Aorta (tissue), 5 donors: ENCODE data around the gene HDAC3. TPM values are rescaled to one million over a fixed set of nuclear protein-coding genes. Genes with fewer than 3 reads are reported as not detected.

Experiments used
- ATAC-seq: fragments of 200-7000 bp; cut with Tn5 transposase; one replicate; pipeline ENCODE4 v1.9.1; 2022; ENCODE audit warnings: moderate library complexity; ENCODE audit not compliant: low FRiP score
- DNase-seq, 2 donors: peaks; one replicate each; pipeline ENCODE4 v3.0.0-alpha.2; 2020
- H3K27ac ChIP-seq, 2 donors: one replicate each; pipeline ENCODE4 v1.5.1; 2013; ENCODE audit warnings: low read length in 2 of 2, mild to moderate bottlenecking in 2 of 2, moderate library complexity in 2 of 2, control low read depth in 1 of 2, inconsistent platforms in 1 of 2, low read depth in 1 of 2
- H3K27me3 ChIP-seq, 2 donors: one replicate each; pipeline ENCODE4 v1.6.1; 2013; ENCODE audit warnings: control low read depth in 1 of 2, low read length in 1 of 2, mild to moderate bottlenecking in 1 of 2, moderate library complexity in 1 of 2; ENCODE audit not compliant: insufficient read depth in 2 of 2, control insufficient read depth in 1 of 2
- H3K36me3 ChIP-seq, 2 donors: one replicate each; pipeline ENCODE4 v1.6.1; 2013; ENCODE audit warnings: control low read depth in 1 of 2, low read length in 1 of 2, mild to moderate bottlenecking in 1 of 2; ENCODE audit not compliant: insufficient read depth in 2 of 2, control insufficient read depth in 1 of 2
- H3K4me1 ChIP-seq, 2 donors: one replicate each; pipeline ENCODE4 v1.6.1; 2013; ENCODE audit warnings: low read length in 2 of 2, control low read depth in 1 of 2, mild to moderate bottlenecking in 1 of 2, moderate library complexity in 1 of 2; ENCODE audit not compliant: insufficient read depth in 2 of 2, control insufficient read depth in 1 of 2
- H3K4me3 ChIP-seq, 2 donors: one replicate each; pipeline ENCODE4 v1.5.1; 2013; ENCODE audit warnings: low read length in 2 of 2, control low read depth in 1 of 2, mild to moderate bottlenecking in 1 of 2
- H3K9me3 ChIP-seq: one replicate; pipeline ENCODE4 v1.6.1; 2013; ENCODE audit warnings: mild to moderate bottlenecking, low read length; ENCODE audit not compliant: control insufficient read depth
- WGBS, 2 donors: extraction: QIAGEN DNeasy Blood & Tissue Kit; methylation state at CpG; one replicate each; pipeline ENCODE4 v1.1.7; 2013; 5-methylcytosine and 5-hydroxymethylcytosine counted together
- intact Hi-C, 2 donors: fragments of 100-400 bp; cut with DNase I; formaldehyde crosslinking; loops; one replicate each; pipeline versions ENCODE4 v1.14.2 to v1.15.0; 2022
- polyA plus RNA-seq, 2 donors: library from polyadenylated mRNA; stranded (reverse); fragments of 200-250 nt; gene quantifications; one replicate each; pipeline ENCODE4 v1.2.3, GENCODE V29; 2013
- total RNA-seq, 2 donors: library from RNA; stranded (reverse); fragmentation: NEBNext Ultra II Directional; extraction: Animal tissue kit (Norgen Biotek cat#: 25700); gene quantifications; one replicate each; pipeline ENCODE4 v1.2.1, GENCODE V29; 2021
- donor health status: healthy with polysubstance abuse.
- donor health status: Bipolar disorder and iron deficiency.
- donor health status: DM: no; HTN: no; CAD: no.
- donor health status: DM: no; HTN: no; CAD: no.
- donor health status: DM: yes; HTN: yes; CAD: no.

HDAC3 gene
- total and polyA plus RNA-seq, 4 donors, result 21.3 to 86.8 (median 53.4) TPM

GRCh38 chr5:141664733-141665461, 28.2 kb upstream of the HDAC3 start:
- H3K36me3 ChIP-seq, result no peaks in the 10 kb centered on the region
- WGBS, 2 donors, result 35 to 38% methylated on average over 13 of the region's 13 CpGs
- DNase-seq (peak; percentile 84 to 92), ATAC-seq (peak; percentile 86)
- H3K27me3 ChIP-seq, result no peaks in the 10 kb centered on the region
- no peak overlapping the region for H3K4me3 ChIP-seq
- H3K27ac ChIP-seq, result no peak overlapping the region
- H3K4me1 ChIP-seq, result no peaks in the 10 kb centered on the region
- no peaks in the 10 kb centered on the region for H3K9me3 ChIP-seq
- intact Hi-C loops, result no loop called here

DNA sequence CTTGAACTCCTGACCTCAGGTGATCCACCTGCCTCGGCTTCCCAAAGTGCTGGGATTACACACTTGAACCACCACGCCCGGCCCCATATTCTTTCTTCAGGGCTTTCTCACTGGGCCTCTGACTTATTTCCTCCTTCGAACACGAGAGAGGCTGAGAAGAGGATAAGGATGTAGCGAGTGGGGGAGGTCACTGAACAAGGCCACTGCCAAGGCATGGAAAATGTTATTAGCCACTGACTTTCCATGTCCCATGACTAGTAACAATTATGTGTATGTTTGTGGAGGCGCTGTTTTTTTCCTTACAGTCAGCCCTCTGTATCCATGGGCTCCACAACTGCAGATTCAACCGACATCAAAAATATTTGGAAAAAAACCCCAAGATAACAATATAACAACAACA, 26.9 kb upstream of the HDAC3 start:
- no peaks in the 10 kb centered on the region for H3K4me1 ChIP-seq
- DNase-seq (no peak), ATAC-seq (no peak)
- H3K27me3 ChIP-seq, result no peaks in the 10 kb centered on the region
- 94% methylated on average over 8 of the region's 8 CpGs for WGBS, 2 donors
- H3K4me3 ChIP-seq, result no peak overlapping the region
- no peak overlapping the region for H3K27ac ChIP-seq
- H3K36me3 ChIP-seq, result no peaks in the 10 kb centered on the region
- intact Hi-C loops, result no loop called here
- H3K9me3 ChIP-seq, result no peaks in the 10 kb centered on the region

- no peak for DNase-seq
- intact Hi-C loops, result no loop called here
- H3K27ac ChIP-seq, result no peak overlapping the region
- H3K27me3 ChIP-seq, result no peaks in the 10 kb centered on the region
- no peaks in the 10 kb centered on the region for H3K36me3 ChIP-seq
- no peak overlapping the region for H3K4me3 ChIP-seq
- ATAC-seq, result no peak
- H3K4me1 ChIP-seq, result no peaks in the 10 kb centered on the region
- WGBS, 2 donors, result 86 to 87% methylated on average over 17 of the region's 17 CpGs
- no peaks in the 10 kb centered on the region for H3K9me3 ChIP-seq
Measured at GRCh38 chr5:141662028-141662427, 25.4 kb upstream of the HDAC3 start.

- Histone ChIP-seq H3K36me3 (no peaks in the 10 kb centered on the region), H3K27me3 (no peaks in the 10 kb centered on the region), H3K9me3 (no peaks in the 10 kb centered on the region), H3K4me1 (no peaks in the 10 kb centered on the region), H3K27ac (no peak overlapping the region), H3K4me3 (no peak overlapping the region)
- ATAC-seq (no peak), DNase-seq (no peak)
- 79 to 89% methylated on average over 8 of the region's 8 CpGs for WGBS, 2 donors
- intact Hi-C loops, result no loop called here
Measured at GRCh38 chr5:141657937-141658545, 21.4 kb upstream of the HDAC3 start.

DNA sequence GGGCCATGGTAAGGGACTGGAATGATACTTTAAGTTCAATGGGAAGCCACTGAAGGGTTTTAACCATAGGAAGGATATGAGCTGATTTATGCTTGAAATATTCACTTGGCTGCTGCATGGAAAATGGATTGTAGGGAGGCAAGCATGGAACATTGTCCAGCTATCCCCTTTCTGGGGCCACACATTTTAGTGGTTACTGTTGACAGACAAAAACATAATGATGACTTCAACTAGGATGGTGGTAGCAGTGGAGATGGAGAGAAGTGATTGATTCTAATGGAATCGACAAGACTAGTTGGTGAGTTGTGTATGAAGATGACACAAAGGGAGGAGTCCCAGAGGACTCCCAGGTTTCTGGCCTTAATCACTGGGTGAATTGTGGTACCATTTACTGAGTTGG, 20.8 kb upstream of the HDAC3 start:
- Histone ChIP-seq H3K27me3 (no peaks in the 10 kb centered on the region), H3K4me1 (no peaks in the 10 kb centered on the region), H3K9me3 (no peaks in the 10 kb centered on the region), H3K4me3 (no peak overlapping the region), H3K36me3 (no peaks in the 10 kb centered on the region), H3K27ac (no peak overlapping the region)
- DNase-seq (no peak), ATAC-seq (no peak)
- WGBS, 2 donors, result 92 to 94% methylated on average over 1 of the region's 1 CpG
- intact Hi-C loops, result no loop called here

- intact Hi-C loops, result no loop called here
- 93% methylated on average over 9 of the region's 9 CpGs for WGBS, 2 donors
- ATAC-seq (no peak), DNase-seq (no peak)
- Histone ChIP-seq H3K27ac (no peak overlapping the region), H3K27me3 (no peaks in the 10 kb centered on the region), H3K9me3 (no peaks in the 10 kb centered on the region), H3K4me1 (no peaks in the 10 kb centered on the region), H3K36me3 (no peaks in the 10 kb centered on the region), H3K4me3 (no peak overlapping the region)
Measured at GRCh38 chr5:141656396-141656795, 19.7 kb upstream of the HDAC3 start.

DNA sequence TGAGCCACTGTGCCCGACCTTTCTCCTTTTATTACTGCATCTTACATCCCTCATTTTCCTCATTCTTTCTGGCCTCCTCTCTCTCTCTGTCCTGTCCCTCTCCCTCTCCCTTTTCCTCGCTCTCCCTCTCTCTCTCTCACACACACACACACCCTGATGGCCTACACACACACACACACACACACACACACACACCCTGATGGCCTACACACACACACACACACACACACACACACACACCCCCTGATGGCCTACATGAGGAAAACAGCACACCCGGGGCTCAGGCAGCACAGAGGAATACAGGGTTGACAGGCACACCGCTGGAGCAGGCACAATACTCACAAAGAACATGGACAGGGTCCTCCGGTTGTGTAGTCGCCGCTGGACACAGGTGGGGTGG, 18.4 kb upstream of the HDAC3 start:
- no peaks in the 10 kb centered on the region for H3K9me3 ChIP-seq
- ATAC-seq (no peak), DNase-seq (no peak)
- 88 to 90% methylated on average over 6 to 7 of the region's 7 CpGs for WGBS, 2 donors
- H3K4me1 ChIP-seq, result no peaks in the 10 kb centered on the region
- H3K27ac ChIP-seq, result no peak overlapping the region
- no peak overlapping the region for H3K4me3 ChIP-seq
- no peaks in the 10 kb centered on the region for H3K27me3 ChIP-seq
- no peaks in the 10 kb centered on the region for H3K36me3 ChIP-seq
- intact Hi-C loops, result no loop called here

GRCh38 chr5:141654298-141654697, 17.6 kb upstream of the HDAC3 start:
- no peak for DNase-seq
- no peaks in the 10 kb centered on the region for H3K9me3 ChIP-seq
- H3K27me3 ChIP-seq, result no peaks in the 10 kb centered on the region
- ATAC-seq, result no peak
- no peak overlapping the region for H3K4me3 ChIP-seq
- no peak overlapping the region for H3K27ac ChIP-seq
- no peaks in the 10 kb centered on the region for H3K36me3 ChIP-seq
- WGBS, 2 donors, result 74 to 86% methylated on average over 2 of the region's 2 CpGs
- intact Hi-C loops, result no loop called here
- no peaks in the 10 kb centered on the region for H3K4me1 ChIP-seq

- 60 to 63% methylated on average over 9 of the region's 9 CpGs for WGBS, 2 donors
- Histone ChIP-seq H3K36me3 (peaks cover 0 to 5% of the 10 kb centered on the region in 2 donors), H3K4me3 (peak overlapping the region; percentile 56 to 73), H3K27me3 (no peaks in the 10 kb centered on the region), H3K4me1 (no peaks in the 10 kb centered on the region), H3K9me3 (no peaks in the 10 kb centered on the region), H3K27ac (no peak overlapping the region)
- intact Hi-C loops, result no loop called here
- ATAC-seq (peak; percentile 19), DNase-seq (no peak)
Measured at GRCh38 chr5:141651728-141652105, 15.1 kb upstream of the HDAC3 start.
